ENCODE results near the gene IRF9.

- TF ChIP-seq SUZ12 (IDR thresholded peaks at IDR 0.05) = no peak
- TF ChIP-seq HDGF (IDR thresholded peaks at IDR 0.05; ENCODE audit: borderline replicate concordance) = no peak
- no peak for TF ChIP-seq FOXM1 (IDR thresholded peaks at IDR 0.05; ENCODE audit: borderline replicate concordance)
- TF ChIP-seq NFRKB (IDR thresholded peaks at IDR 0.05) = no peak
- TF ChIP-seq L3MBTL2 (conservative IDR thresholded peaks at IDR 0.05) = no peak
- no peak for TF ChIP-seq ELF4 (IDR thresholded peaks at IDR 0.05)
- TF ChIP-seq FOXA1 (IDR thresholded peaks at IDR 0.05) = no peak
- no peak for TF ChIP-seq BHLHE40 (IDR thresholded peaks at IDR 0.05; ENCODE audit: borderline replicate concordance)
- TF ChIP-seq TARDBP (IDR thresholded peaks at IDR 0.05) = no peak
- TF ChIP-seq SP1 (IDR thresholded peaks at IDR 0.05) = no peak
Measured at GRCh38 chr14:24194873-24195185, 33.8 kb downstream of the IRF9 start.
